ENCODE data around the gene CAMTA1. TPM values are rescaled to one million over a fixed set of nuclear protein-coding genes. Genes with fewer than 3 reads are reported as not detected.

Gene CAMTA1
- total RNA-seq, 1 experiment from 2014 or later, result 69.5 TPM

DNA sequence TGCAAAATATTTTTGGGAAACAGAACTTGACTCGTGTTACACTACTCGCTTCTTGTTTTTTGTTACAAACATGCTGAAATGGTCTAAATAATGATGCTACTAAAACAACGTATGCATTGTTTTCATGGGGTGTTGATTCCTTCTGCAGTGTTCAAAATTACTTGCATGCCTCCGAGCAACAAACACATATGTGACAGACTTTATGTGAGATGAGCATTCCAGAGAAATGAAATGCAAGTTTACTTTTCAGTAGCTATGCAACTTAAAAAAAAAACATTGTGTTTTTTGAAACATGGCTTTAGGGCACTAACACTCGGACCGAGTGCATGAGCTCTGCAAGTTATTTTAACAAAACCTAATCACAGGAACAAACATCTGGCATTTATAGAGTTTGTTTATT is 84.8 kb downstream of the CAMTA1 start:
- ATAC-seq (no peak), DNase-seq (ENCODE audit: low read depth, low spot score) (no peak)
- no peak for TF ChIP-seq ELF1 (IDR thresholded peaks at IDR 0.05; ENCODE audit: borderline replicate concordance, low read depth)
- H3K9me2 ChIP-seq (ENCODE audit: insufficient read depth), result no peaks in the 10 kb centered on the region
- no peaks in the 10 kb centered on the region for H3K36me3 ChIP-seq (ENCODE audit: control insufficient read depth in 1 of 2, insufficient read depth in 2 of 2, low read length in 2 of 2)
- BruUV-seq (replicated peaks), result no TSS peak
- H3K4me1 ChIP-seq (ENCODE audit: control insufficient read depth in 1 of 2, insufficient read depth in 2 of 2, low read length in 2 of 2), result peaks cover 0 to 3% of the 10 kb centered on the region in 2 experiments; a peak in 1 of 4 replicates
- ChIA-PET RAD21 (ENCODE audit: low non-redundant PET in 1 of 2, low total read pairs in 2 of 2, uncharacterized antibody in 2 of 2, unreplicated experiment in 2 of 2) (no interaction called here), POLR2A (no interaction called here), CTCF (interaction anchor here (2.2 kb wide), 1 partner anchor 19 kb away, joined by 6 read pairs; no protein-coding TSS in a partner anchor)
- H3K27ac ChIP-seq (ENCODE audit: low read depth, low read length), result no peak overlapping the region
- H2AFZ ChIP-seq (ENCODE audit: low read depth, low read length, poor library complexity, severe bottlenecking), result no peak overlapping the region
- H4K20me1 ChIP-seq (ENCODE audit: insufficient read depth), result no peaks in the 10 kb centered on the region
- no peak overlapping the region for H3K4me2 ChIP-seq (ENCODE audit: low read length)
- intact Hi-C loops (cut with micrococcal nuclease), result no loop called here
- no peaks in the 10 kb centered on the region for H3K27me3 ChIP-seq (ENCODE audit: insufficient read depth, low read length)
- H3K9ac ChIP-seq (ENCODE audit: low read length), result no peak overlapping the region
- no peaks in the 10 kb centered on the region for H3K9me3 ChIP-seq (ENCODE audit: control insufficient read depth in 1 of 2, insufficient read depth in 1 of 2, low read depth in 1 of 2, low read length in 2 of 2)
- H3K4me3 ChIP-seq (replicated peaks in 1 of 2; ENCODE audit: low read depth in 1 of 2, low read length in 2 of 2), result no peak overlapping the region
- peaks cover 23% of the 10 kb centered on the region for H3K79me2 ChIP-seq (ENCODE audit: insufficient read depth, low read length)

DNA sequence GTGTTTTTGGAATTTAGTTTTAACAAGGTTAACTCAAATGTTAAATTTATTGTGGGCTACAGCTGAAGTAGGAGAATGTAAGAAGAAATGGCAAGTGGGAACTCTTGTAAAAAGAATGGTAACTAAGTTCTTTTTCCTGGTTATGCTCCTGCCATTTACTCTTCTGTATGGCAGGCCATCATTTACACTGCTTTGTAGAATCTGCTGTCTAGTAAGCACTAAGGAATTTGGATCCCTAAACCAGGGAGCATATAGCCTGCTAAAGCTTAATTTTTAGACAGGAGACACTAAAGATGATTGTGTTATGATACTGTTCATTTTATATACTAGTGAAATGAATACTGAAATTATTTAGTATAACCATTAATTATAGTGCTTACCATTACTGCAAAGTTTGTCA is 85.3 kb downstream of the CAMTA1 start:
- DNase-seq (ENCODE audit: low read depth, low spot score) (no peak), ATAC-seq (no peak)
- POLR2A ChIA-PET, result no interaction called here
- H3K9me3 ChIP-seq (ENCODE audit: control insufficient read depth in 1 of 2, insufficient read depth in 1 of 2, low read depth in 1 of 2, low read length in 2 of 2), result no peaks in the 10 kb centered on the region
- no TSS peak for BruUV-seq (replicated peaks)
- H3K27me3 ChIP-seq (ENCODE audit: insufficient read depth, low read length), result no peaks in the 10 kb centered on the region
- RAD21 ChIA-PET (ENCODE audit: low non-redundant PET in 1 of 2, low total read pairs in 2 of 2, uncharacterized antibody in 2 of 2, unreplicated experiment in 2 of 2), result no interaction called here
- H3K9me2 ChIP-seq (ENCODE audit: insufficient read depth), result no peaks in the 10 kb centered on the region
- no peak overlapping the region for H2AFZ ChIP-seq (ENCODE audit: low read depth, low read length, poor library complexity, severe bottlenecking)
- H3K27ac ChIP-seq (ENCODE audit: low read depth, low read length), result no peak overlapping the region
- H3K4me1 ChIP-seq (ENCODE audit: control insufficient read depth in 1 of 2, insufficient read depth in 2 of 2, low read length in 2 of 2), result peaks cover 0 to 3% of the 10 kb centered on the region in 2 experiments; a peak in 1 of 4 replicates
- intact Hi-C loops (cut with micrococcal nuclease), result no loop called here
- H3K9ac ChIP-seq (ENCODE audit: low read length), result no peak overlapping the region
- CTCF ChIA-PET, result interaction anchor here (2.2 kb wide), 1 partner anchor 19 kb away, joined by 6 read pairs; no protein-coding TSS in a partner anchor
- H3K4me3 ChIP-seq (replicated peaks in 1 of 2; ENCODE audit: low read depth in 1 of 2, low read length in 2 of 2), result no peak overlapping the region
- H3K79me2 ChIP-seq (ENCODE audit: insufficient read depth, low read length), result peaks cover 23% of the 10 kb centered on the region
- no peak overlapping the region for H3K4me2 ChIP-seq (ENCODE audit: low read length)
- no peaks in the 10 kb centered on the region for H4K20me1 ChIP-seq (ENCODE audit: insufficient read depth)
- no peaks in the 10 kb centered on the region for H3K36me3 ChIP-seq (ENCODE audit: control insufficient read depth in 1 of 2, insufficient read depth in 2 of 2, low read length in 2 of 2)
- no peak for TF ChIP-seq POLR2A (IDR thresholded peaks at IDR 0.05; ENCODE audit: borderline replicate concordance, extremely low read depth, insufficient read depth, insufficient read length)
- no peak for TF ChIP-seq CEBPB (IDR thresholded peaks at IDR 0.05; ENCODE audit: low read depth)
- no peak for TF ChIP-seq SRF (IDR thresholded peaks at IDR 0.05; ENCODE audit: low read depth)
- TF ChIP-seq EGR1 (IDR thresholded peaks at IDR 0.05; ENCODE audit: low read depth), result no peak
- no peak for TF ChIP-seq SIN3A (IDR thresholded peaks at IDR 0.05; ENCODE audit: low read depth)
- no peak for TF ChIP-seq ZNF274 (IDR thresholded peaks at IDR 0.05; ENCODE audit: low read depth, low read length)
- TF ChIP-seq EZH2phosphoT487 (IDR thresholded peaks at IDR 0.05; ENCODE audit: borderline replicate concordance), result no peak
- TF ChIP-seq YY1 (IDR thresholded peaks at IDR 0.05; ENCODE audit: extremely low read depth, insufficient replicate concordance, low read depth, low read length), result no peak
- TF ChIP-seq RAD21 (IDR thresholded peaks at IDR 0.05; ENCODE audit: low read depth), result no peak
- TF ChIP-seq CBX3 (IDR thresholded peaks at IDR 0.05; ENCODE audit: low read depth), result no peak
- no peak for TF ChIP-seq TCF7L2 (IDR thresholded peaks at IDR 0.05; ENCODE audit: borderline replicate concordance, extremely low read depth, insufficient read depth, insufficient read length)
- TF ChIP-seq, protein P1, sequence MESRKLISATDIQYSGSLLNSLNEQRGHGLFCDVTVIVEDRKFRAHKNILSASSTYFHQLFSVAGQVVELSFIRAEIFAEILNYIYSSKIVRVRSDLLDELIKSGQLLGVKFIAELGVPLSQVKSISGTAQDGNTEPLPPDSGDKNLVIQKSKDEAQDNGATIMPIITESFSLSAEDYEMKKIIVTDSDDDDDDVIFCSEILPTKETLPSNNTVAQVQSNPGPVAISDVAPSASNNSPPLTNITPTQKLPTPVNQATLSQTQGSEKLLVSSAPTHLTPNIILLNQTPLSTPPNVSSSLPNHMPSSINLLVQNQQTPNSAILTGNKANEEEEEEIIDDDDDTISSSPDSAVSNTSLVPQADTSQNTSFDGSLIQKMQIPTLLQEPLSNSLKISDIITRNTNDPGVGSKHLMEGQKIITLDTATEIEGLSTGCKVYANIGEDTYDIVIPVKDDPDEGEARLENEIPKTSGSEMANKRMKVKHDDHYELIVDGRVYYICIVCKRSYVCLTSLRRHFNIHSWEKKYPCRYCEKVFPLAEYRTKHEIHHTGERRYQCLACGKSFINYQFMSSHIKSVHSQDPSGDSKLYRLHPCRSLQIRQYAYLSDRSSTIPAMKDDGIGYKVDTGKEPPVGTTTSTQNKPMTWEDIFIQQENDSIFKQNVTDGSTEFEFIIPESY (IDR thresholded peaks at IDR 0.05; ENCODE audit: extremely low read depth, insufficient replicate concordance, low read length), result no peak
- TF ChIP-seq, protein P2, sequence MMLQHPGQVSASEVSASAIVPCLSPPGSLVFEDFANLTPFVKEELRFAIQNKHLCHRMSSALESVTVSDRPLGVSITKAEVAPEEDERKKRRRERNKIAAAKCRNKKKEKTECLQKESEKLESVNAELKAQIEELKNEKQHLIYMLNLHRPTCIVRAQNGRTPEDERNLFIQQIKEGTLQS (IDR thresholded peaks at IDR 0.05), result no peak
- no peak for TF ChIP-seq POLR2AphosphoS5 (IDR thresholded peaks at IDR 0.05; ENCODE audit: low read depth, low read length)
- TF ChIP-seq, protein P3, sequence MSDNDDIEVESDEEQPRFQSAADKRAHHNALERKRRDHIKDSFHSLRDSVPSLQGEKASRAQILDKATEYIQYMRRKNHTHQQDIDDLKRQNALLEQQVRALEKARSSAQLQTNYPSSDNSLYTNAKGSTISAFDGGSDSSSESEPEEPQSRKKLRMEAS (IDR thresholded peaks at IDR 0.05), result no peak
- no peak for TF ChIP-seq JUND (IDR thresholded peaks at IDR 0.05)

Measured in HCT116 (cell line).